Stimulated activated CD8-positive, alpha-beta memory T cell treated with anti-CD3 and anti-CD28 coated beads, Interleukin-12 subunit alpha, Interleukin-12 subunit beta, amount 100 ng/mL, for 4 hours (primary cell): Measurements from ENCODE around the gene YEATS2.
"Not testable (repeated sequence)": the region's sequence is repeated elsewhere in the genome, so short reads cannot be mapped to it uniquely, and the experiment has no call there.

ENCODE experiments used
- DNase-seq: peaks from one replicate; pipeline ENCODE4 v3.0.0-alpha.2; 2020; ENCODE audit warnings: low read depth

The YEATS2 gene

DNA sequence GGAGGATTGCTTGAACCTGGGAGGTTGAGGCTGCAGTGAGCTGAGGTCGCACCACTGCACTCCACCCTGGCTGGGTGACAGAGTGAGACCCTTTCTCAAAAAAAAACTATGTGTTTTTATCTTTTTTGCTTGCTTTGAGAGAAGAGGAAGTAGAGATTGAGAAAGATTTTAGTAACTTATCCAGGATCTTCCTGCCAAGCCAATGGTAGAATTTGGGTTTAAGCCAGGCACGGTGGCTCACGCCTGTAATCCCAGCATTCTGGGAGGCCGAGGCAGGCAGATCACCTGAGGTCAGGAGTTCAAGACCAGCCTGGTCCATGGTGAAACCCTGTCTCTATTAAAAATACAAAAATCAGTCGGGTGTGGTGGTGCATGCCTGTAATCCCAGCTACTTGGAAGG lies 78.9 kb downstream of the YEATS2 start:
- DNase-seq, result not testable (repeated sequence)

DNA sequence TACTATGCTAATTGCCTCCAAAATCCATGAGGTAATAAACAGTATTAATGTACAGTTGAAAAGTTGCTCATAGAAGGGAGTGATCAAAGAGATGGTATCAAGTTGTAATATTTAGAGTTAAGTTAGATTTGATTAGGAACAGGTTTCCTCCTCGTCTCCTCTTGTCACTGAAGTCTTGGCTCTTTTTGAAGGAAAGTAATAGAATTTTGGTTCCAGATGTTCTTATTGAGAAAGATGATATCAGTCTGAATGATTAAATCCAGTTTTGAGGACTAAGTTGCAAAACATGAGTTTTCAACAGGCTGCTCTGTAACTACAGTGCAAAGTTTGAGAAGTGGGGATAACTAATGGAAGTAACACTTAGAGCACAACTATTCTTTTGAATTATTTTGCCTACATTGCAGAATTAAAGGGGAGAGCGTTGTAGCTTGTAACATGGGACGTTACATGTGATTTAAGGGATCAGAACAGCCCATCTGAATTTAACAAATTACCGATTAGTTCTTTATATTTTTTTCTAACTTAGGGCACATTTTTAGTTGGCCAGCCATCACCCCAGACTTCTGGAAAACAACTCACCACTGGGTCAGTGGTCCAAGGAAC lies 79.5 kb downstream of the YEATS2 start:
- DNase-seq, result no peak

GRCh38 chr3:183779896-183780465 lies 82.4 kb downstream of the YEATS2 start:
- DNase-seq, result no peak

DNA sequence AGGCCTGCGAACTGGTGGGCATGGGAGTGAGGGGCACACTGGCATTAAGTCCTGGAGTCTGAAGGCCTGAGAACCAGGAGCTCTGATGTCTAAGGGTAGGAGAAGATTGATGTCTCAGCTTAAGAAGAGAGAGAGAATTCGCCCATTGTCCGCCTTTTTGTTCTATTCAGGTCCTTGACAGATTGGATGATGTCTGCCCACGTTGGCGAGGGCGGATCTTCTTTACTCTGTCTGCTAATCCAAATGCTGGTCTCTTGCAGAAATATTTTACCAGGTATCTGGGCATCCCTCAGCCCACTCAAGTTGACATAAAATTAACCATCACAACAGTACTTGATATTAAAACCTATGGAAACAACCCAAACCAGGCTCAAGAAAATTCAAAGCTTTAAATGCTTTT lies 83.6 kb downstream of the YEATS2 start:
- DNase-seq, result no peak

DNA sequence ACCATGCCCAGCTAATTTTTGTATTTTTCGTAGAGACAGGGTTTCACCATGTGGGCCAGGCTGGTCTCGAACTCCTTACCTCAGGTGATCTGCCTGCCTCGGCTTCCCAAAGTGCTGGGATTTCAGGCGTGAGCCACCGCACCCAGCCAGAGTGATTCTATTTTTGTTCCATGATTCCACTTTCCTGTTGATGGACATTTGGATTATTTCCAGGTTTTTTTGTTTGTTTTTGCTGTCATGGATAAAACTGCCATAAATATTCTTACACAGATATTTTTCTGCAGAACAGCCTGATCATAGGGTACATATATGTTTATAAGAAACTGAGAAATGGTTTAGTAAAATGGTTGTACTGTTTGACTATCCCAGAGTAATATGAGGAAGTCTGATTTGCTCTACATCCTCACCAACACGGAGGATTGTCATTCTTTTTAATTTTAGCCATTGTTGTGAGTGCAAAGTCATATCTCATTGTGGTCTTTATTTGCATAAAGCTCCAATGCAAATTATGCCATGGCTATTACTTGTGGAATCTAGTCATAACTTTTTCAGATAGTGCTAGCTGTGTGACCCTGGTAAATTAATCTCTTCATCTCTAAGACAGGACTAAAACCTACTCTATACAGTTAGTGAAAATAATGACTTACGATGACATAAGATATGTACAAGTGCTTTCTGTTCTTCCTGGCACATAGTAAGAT lies 85.1 kb downstream of the YEATS2 start:
- DNase-seq, result no peak

GRCh38 chr3:183784503-183784902 lies 86.9 kb downstream of the YEATS2 start:
- DNase-seq, result not testable (repeated sequence)

- DNase-seq, result no peak
Measured at GRCh38 chr3:183789826-183790225, 92.2 kb downstream of the YEATS2 start.

DNA sequence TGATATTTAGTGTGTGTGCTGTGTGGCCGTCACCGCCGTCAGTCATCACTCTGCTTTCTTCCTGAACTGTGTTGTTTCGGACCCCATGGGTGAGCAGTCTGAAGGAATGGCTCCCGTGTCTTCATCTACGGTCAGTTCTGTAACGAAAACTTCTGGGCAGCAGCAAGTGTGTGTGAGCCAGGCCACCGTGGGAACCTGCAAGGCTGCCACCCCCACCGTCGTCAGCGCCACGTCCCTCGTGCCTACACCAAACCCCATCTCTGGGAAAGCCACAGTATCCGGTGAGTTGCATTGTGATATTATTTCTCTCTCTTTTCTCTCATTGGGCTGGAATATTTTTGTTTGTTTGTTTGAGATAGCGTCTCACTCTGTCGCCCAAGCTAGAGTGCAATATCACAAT lies 93.1 kb downstream of the YEATS2 start:
- no peak for DNase-seq

DNA sequence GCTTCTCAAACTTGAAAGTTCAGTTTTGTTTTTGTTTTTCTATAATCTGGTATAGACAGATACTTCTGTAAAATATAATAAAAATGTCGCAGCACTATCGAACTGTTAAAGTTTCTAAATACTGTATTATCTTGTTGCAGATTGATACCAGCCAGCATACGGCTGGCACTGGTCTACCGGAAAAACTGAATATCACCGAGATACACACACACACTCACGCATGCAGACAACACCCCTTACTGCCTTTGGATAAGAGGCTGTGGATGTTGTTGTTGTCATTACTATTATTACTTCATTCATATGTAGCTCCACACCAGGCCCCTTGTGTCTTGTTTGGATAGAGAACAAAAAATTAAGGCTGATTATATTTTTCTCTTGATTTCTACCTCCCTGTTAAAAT lies 95.4 kb downstream of the YEATS2 start:
- DNase-seq, result no peak

DNA sequence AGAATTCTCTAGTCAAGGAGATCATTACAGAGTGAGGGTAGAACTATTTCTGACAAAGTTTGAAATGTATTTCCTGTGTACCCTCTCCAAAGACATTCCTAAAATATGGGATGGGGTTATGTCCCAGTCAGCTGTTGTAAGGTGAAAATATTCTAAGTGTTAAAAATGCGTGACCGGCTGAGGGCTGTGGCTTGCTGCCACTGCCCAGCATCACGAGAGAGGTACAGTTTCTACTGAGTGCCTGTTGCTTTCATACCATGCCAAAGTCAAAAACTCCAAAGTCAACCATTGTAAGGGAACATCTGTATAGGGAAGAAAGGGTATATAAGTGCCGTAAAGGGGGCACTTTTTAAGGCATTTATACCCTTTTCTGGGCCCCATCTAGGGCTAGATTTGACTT lies 96.9 kb downstream of the YEATS2 start:
- DNase-seq, result no peak

DNA sequence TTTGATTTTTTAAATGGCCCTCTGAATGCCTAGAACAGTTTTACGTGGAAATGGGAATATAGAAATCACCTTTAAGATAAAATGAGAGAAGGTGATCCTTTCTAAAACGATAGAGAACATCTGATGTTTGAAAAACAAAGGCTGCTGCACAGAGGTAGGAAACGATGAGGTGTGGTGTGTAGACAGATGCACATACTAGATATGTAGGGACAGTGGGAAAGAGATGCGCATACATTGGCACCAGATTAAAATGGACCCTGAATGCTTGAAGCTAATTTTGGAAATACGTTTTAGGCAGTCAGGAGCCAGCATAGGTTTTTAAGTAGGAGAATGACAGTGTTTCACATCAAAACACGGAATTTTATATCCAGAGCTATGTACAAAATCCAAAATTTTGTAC lies 98.8 kb downstream of the YEATS2 start:
- no peak for DNase-seq

GRCh38 chr3:183797996-183798395 lies 100.4 kb downstream of the YEATS2 start:
- DNase-seq, result no peak

- no peak for DNase-seq
Measured at GRCh38 chr3:183799461-183799860, 101.9 kb downstream of the YEATS2 start.

DNA sequence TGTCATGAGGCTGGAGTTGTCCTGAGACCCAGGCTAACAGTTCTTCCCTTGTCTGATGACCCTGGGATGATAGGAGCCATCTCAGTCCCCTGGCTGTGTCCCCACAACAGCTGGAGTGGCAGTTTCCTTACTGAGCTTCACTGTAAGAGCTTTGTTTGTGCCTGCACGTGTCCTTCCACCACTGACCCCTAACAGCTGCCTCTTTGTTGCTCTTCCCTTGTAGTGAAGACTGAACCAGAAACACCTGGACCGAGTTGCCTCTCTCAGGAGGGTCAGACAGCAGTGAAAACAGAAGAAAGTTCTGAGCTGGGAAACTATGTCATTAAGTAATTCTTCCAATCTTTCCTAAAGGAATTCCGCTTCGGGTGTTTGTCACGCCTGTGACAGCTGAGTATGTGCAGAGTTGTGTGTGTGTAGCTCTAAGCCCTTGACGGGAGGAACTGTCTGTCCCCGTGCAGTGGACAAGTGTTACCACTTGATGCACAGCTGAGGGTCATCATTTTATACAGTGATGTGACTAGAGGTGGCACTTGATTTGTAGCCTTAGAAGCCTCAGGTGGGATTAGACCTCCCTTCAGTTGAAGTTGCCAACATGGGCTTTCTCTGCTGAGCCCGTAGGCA lies 102.8 kb downstream of the YEATS2 start:
- no peak for DNase-seq

DNA sequence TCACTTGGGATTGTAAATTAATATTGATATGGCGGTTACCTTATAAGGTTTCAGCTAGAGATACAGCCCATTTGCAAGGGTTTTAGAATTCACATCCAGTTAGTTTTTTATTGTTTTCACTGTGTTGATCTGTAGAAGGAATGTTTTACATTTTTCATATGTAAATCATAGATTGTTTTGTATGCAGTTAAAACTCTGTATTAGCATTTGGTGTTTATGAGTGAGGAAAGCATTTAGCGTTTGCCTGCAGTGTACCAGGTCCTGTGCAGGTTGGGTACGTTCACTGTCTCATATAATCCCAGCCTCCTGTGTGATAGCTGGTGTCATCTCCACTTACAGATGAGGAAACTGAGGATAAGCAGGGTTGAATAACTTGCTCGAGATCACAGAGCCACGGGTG lies 104.0 kb downstream of the YEATS2 start:
- no peak for DNase-seq

- no peak for DNase-seq
Measured at GRCh38 chr3:183802989-183803388, 105.4 kb downstream of the YEATS2 start.

GRCh38 chr3:183807209-183807728 lies 109.7 kb downstream of the YEATS2 start:
- DNase-seq, result no peak

DNA sequence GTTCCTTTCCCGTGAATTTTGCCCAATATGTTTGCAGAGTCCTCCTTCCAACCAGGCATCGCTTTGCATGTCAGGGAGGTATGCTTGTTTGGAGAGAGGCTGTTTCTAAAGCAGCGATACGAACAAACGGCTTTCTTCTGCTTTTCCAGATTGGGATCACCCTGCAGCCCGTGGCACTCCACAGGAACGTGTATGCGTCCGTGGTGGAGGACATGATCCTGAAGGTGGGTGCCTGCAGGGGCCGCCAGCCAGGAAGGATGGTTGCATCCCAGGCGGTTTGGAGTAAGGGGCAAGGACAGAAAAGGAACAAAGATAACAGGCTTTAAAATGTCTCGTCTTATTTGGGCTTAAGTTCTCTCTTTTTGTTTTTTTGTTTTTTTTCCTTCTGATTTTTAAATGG lies 110.3 kb downstream of the YEATS2 start:
- no peak for DNase-seq

GRCh38 chr3:183808355-183808754 lies 110.8 kb downstream of the YEATS2 start:
- DNase-seq, result no peak

- no peak for DNase-seq
Measured at GRCh38 chr3:183809270-183809669, 111.7 kb downstream of the YEATS2 start.

DNA sequence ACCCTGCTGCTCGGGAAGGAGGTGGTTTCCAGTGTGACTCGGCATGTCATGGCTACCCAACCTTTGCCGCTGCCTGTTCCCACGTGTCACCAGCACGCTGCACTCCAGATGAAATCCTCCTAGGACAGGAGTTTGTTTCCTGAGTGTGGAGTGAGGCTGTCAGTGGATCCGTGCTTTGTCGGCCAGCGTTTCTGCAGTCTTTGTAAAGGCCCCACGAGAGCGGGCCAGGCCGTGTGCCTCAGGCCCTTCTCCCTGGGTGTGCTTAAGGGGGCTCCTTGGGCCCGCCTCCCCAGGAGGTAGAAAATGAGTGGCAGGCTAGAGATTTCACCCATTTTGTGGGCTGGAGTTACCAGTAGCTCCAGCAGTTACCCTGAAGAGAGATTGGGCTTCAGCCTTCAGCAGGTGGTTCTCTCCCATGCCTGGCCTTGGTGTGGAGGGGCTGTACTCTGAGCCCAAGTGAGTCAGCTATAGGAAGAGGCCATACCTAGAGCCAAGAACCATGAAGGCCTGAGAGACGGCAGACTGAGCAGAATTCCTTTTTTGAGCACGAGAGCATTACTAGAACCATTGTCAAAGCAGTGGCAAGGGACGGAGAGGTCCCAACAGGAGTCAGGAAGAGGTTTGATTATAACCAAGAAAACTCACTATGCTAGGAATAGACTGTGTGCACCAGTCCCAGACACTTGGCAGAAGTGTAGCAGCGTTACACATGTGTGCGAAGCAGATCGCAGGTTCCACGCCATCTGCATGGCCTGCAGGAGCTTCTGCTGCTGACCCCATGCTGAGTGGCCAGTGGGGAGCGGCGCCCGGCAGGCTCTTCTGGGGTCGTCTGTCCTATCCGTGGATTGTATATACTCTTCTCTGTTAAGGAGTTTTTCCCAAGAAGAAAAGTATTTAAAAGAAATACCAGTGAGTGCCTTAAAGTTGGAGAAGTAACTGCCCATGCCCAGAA lies 113.3 kb downstream of the YEATS2 start:
- DNase-seq, result no peak

DNA sequence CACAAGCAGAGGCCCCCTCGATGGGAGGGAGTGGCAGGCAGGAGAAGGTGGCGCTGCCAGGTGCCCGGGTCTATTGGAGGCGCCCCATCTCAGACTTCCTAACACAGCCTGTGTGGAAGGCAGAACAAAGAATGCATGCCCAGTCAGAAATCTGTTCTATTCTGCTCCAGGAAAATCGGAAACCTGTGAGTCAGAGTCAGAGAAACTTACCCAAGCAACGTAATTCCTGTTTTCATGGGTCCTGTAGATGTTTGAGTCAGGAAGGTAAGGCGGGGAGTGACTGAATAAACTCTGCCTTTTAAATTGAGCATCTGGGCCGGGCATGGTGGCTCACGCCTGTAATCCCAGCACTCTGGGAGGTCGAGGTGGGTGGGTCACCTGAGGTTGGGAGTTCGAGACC lies 114.0 kb downstream of the YEATS2 start:
- no peak for DNase-seq
